Panc1 (cell line): ENCODE measurements around the gene KCNA4. TPM values are rescaled to one million over a fixed set of nuclear protein-coding genes. Genes with fewer than 3 reads are reported as not detected.

ENCODE experiments used
- ATAC-seq: fragments of 200-7000 bp; cut with Tn5 transposase; 2 replicates; pipeline ENCODE4 v1.9.1; 2020; ENCODE audit warnings: mild to moderate bottlenecking, moderate library complexity
- BruUV-seq: library from RNA; stranded (reverse); fragments of 400-500 nt; replicated peaks from 2 replicates; lab custom pipeline; 2021; lab: Mats Ljungman, UMichigan
- CTCF ChIA-PET: fragments of 300-600 bp; sonication (Branson Sonifier 250); formaldehyde crosslinking; loops from one replicate; lab custom pipeline; 2022; ENCODE audit warnings: antibody characterized with exemption; lab: Charles Lee
- POLR2A ChIA-PET: fragments of 300-600 bp; sonication (Branson Sonifier 250); formaldehyde crosslinking; loops from one replicate; lab custom pipeline; 2022; ENCODE audit warnings: antibody characterized with exemption; lab: Charles Lee
- DNase-seq: peaks from one replicate; pipeline ENCODE4 v3.0.0-alpha.2; 2010; ENCODE audit warnings: low read depth, low spot score
- H3K27ac ChIP-seq: 2 replicates; pipeline ENCODE4 v1.5.1; 2011; ENCODE audit warnings: mild to moderate bottlenecking, low read length, inconsistent platforms
- H3K27me3 ChIP-seq: fragments of 200-500 bp; sonication (Bioruptor generic); 2 replicates; pipeline ENCODE4 v1.6.0; 2014; ENCODE audit warnings: low read length, inconsistent platforms; ENCODE audit not compliant: control insufficient read depth, insufficient read depth
- H3K36me3 ChIP-seq: fragments of 200-500 bp; sonication (Bioruptor generic); 2 replicates; pipeline ENCODE4 v1.5.1; 2014; ENCODE audit warnings: inconsistent platforms, mild to moderate bottlenecking, low read length, moderate library complexity; ENCODE audit not compliant: control insufficient read depth, insufficient read depth
- H3K4me1 ChIP-seq: 2 replicates; pipeline ENCODE4 v1.5.1; 2011; ENCODE audit warnings: inconsistent platforms, mild to moderate bottlenecking, low read length, moderate library complexity; ENCODE audit not compliant: control insufficient read depth, insufficient read depth
- H3K4me3 ChIP-seq, 2 experiments: 2 replicates each; pipeline ENCODE4 v1.5.1; 2011 to 2012; ENCODE audit warnings: low read depth in 2 of 2, low read length in 2 of 2, mild to moderate bottlenecking in 2 of 2, inconsistent platforms in 1 of 2, moderate library complexity in 1 of 2
- H3K9me3 ChIP-seq: fragments of 200-500 bp; sonication (Bioruptor generic); 2 replicates; pipeline ENCODE4 v1.5.1; 2014; ENCODE audit warnings: low read depth, mild to moderate bottlenecking, inconsistent platforms, low read length, moderate library complexity; ENCODE audit not compliant: control insufficient read depth, insufficient read depth
- POLR2AphosphoS5 ChIP-seq: IDR thresholded peaks from 2 replicates; pipeline ENCODE4 v1.6.1; 2012; ENCODE audit warnings: mild to moderate bottlenecking, low read depth, low read length, moderate library complexity
- REST ChIP-seq, 2 experiments: IDR thresholded peaks; 2 replicates each; pipeline ENCODE4 v1.6.1; 2011 to 2012; ENCODE audit warnings: low read depth in 2 of 2, control low read depth in 1 of 2, low read length in 1 of 2, mild to moderate bottlenecking in 1 of 2, moderate library complexity in 1 of 2; ENCODE audit not compliant: insufficient read depth in 1 of 2
- SIN3A ChIP-seq: IDR thresholded peaks from 2 replicates; pipeline ENCODE4 v1.6.1; 2012; ENCODE audit warnings: low read depth, mild to moderate bottlenecking, low read length, moderate library complexity, borderline replicate concordance; ENCODE audit not compliant: insufficient read depth
- TCF7L2 ChIP-seq: IDR thresholded peaks from 2 replicates; pipeline ENCODE4 v1.6.1; 2011; ENCODE audit warnings: mild to moderate bottlenecking, low read depth, low read length, inconsistent platforms
- in situ Hi-C: cut with HindIII; loops from 2 replicates; pipeline ENCODE4 v1.10.0; 2016; ENCODE audit warnings: low sequenced_read_pairs, low pct_unique_long_range_greater_than_20kb
- intact Hi-C: fragments of 100-400 bp; cut with micrococcal nuclease; formaldehyde crosslinking; loops from one replicate; pipeline ENCODE4 v1.10.0; 2022; ENCODE audit not compliant: unreplicated experiment
- total RNA-seq: library from RNA; stranded (reverse); gene quantifications from one replicate; pipeline ENCODE4 v1.2.1, GENCODE V29; 2021; ENCODE audit not compliant: unreplicated experiment
- TF ChIP-seq, protein P1 (sequence below): fragments of 450-650 bp; IDR thresholded peaks from 2 replicates; pipeline ENCODE4 v1.5.1; 2017; ENCODE audit warnings: mild to moderate bottlenecking

Gene KCNA4
- total RNA-seq, 1 experiment from 2014 or later = not detected

- Histone ChIP-seq H3K4me3 (no peak overlapping the region), H3K36me3 (no peaks in the 10 kb centered on the region), H3K9me3 (no peaks in the 10 kb centered on the region; the same call in 1 of the 2 replicates), H3K4me1 (no peaks in the 10 kb centered on the region), H3K27me3 (no peaks in the 10 kb centered on the region), H3K27ac (no peak overlapping the region)
- ChIA-PET CTCF (no interaction called here), POLR2A (no interaction called here)
- intact Hi-C loops = no loop called here
- no peak for DNase-seq
- no peak for ATAC-seq
- in situ Hi-C loops = no loop called here
- TF ChIP-seq SIN3A (no peak), TCF7L2 (no peak), POLR2AphosphoS5 (no peak), REST (IDR thresholded peaks at IDR 0.05; ENCODE audit: insufficient read depth in 1 of 2, low read depth in 2 of 2, low read length in 1 of 2) (no peak)
- TF ChIP-seq, protein P1, sequence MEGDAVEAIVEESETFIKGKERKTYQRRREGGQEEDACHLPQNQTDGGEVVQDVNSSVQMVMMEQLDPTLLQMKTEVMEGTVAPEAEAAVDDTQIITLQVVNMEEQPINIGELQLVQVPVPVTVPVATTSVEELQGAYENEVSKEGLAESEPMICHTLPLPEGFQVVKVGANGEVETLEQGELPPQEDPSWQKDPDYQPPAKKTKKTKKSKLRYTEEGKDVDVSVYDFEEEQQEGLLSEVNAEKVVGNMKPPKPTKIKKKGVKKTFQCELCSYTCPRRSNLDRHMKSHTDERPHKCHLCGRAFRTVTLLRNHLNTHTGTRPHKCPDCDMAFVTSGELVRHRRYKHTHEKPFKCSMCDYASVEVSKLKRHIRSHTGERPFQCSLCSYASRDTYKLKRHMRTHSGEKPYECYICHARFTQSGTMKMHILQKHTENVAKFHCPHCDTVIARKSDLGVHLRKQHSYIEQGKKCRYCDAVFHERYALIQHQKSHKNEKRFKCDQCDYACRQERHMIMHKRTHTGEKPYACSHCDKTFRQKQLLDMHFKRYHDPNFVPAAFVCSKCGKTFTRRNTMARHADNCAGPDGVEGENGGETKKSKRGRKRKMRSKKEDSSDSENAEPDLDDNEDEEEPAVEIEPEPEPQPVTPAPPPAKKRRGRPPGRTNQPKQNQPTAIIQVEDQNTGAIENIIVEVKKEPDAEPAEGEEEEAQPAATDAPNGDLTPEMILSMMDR = no peak
- BruUV-seq = no TSS peak
These were observed 42.5 kb upstream of the KCNA4 start for GRCh38 chr11:30059172-30059815.

DNA sequence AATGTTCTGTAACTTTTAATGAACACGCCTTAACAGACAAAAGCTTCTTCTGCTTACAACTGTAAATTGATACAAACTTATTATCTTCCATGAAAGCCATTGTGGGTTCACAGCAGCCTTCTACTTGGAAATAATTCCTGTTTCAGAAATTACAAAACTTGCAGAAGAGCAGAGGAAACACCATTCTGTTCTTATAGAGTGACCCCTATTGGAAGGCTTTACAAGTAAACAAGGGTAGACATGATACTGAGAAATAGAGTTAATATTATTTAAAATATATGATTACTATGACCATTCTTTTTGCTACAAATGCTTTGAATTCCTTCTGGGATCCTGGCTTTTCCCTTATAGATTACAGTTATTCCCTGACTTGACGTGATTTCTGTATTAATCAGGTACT is 32.4 kb upstream of the KCNA4 start:
- Histone ChIP-seq H3K36me3 (no peaks in the 10 kb centered on the region), H3K4me3 (no peak overlapping the region), H3K27me3 (no peaks in the 10 kb centered on the region), H3K4me1 (no peaks in the 10 kb centered on the region), H3K27ac (no peak overlapping the region), H3K9me3 (no peaks in the 10 kb centered on the region)
- no TSS peak for BruUV-seq
- DNase-seq = no peak
- TF ChIP-seq REST (IDR thresholded peaks at IDR 0.05; ENCODE audit: insufficient read depth in 1 of 2, low read depth in 2 of 2, low read length in 1 of 2) (no peak), SIN3A (no peak), POLR2AphosphoS5 (no peak), TCF7L2 (no peak)
- TF ChIP-seq, protein P1 = no peak
- ChIA-PET CTCF (no interaction called here), POLR2A (no interaction called here)
- in situ Hi-C loops = no loop called here
- intact Hi-C loops = no loop called here
- ATAC-seq = no peak
